ENCODE measurements around the gene DSE.

The DSE gene

GRCh38 chr6:116476002-116476678 lies 105.4 kb downstream of the DSE start:
- Histone ChIP-seq H3K36me3 (ENCODE audit: control insufficient read depth, insufficient read depth, low read length) (no peaks in the 10 kb centered on the region), H3K27me3 (ENCODE audit: control insufficient read depth, insufficient read depth, low read length) (no peaks in the 10 kb centered on the region), H3K9ac (ENCODE audit: low read length) (no peak overlapping the region), H3K9me3 (ENCODE audit: control insufficient read depth, insufficient read depth, low read depth, low read length) (no peaks in the 10 kb centered on the region), H3K27ac (ENCODE audit: low read depth, low read length) (no peak overlapping the region), H3K4me3 (ENCODE audit: low read depth, low read length) (no peak overlapping the region), H3K4me1 (ENCODE audit: control insufficient read depth, insufficient read depth, low read length) (no peaks in the 10 kb centered on the region)

GRCh38 chr6:116482780-116483179 lies 112.0 kb downstream of the DSE start:
- Histone ChIP-seq H3K27me3 (ENCODE audit: control insufficient read depth, insufficient read depth, low read length) (no peaks in the 10 kb centered on the region), H3K36me3 (ENCODE audit: control insufficient read depth, insufficient read depth, low read length) (no peaks in the 10 kb centered on the region), H3K4me3 (ENCODE audit: low read depth, low read length) (no peak overlapping the region), H3K9ac (ENCODE audit: low read length) (no peak overlapping the region), H3K9me3 (ENCODE audit: control insufficient read depth, insufficient read depth, low read depth, low read length) (no peaks in the 10 kb centered on the region), H3K27ac (ENCODE audit: low read depth, low read length) (no peak overlapping the region), H3K4me1 (ENCODE audit: control insufficient read depth, insufficient read depth, low read length) (no peaks in the 10 kb centered on the region)

GRCh38 chr6:116483616-116484015 lies 112.9 kb downstream of the DSE start:
- Histone ChIP-seq H3K4me1 (ENCODE audit: control insufficient read depth, insufficient read depth, low read length) (no peaks in the 10 kb centered on the region), H3K9me3 (ENCODE audit: control insufficient read depth, insufficient read depth, low read depth, low read length) (no peaks in the 10 kb centered on the region), H3K36me3 (ENCODE audit: control insufficient read depth, insufficient read depth, low read length) (no peaks in the 10 kb centered on the region), H3K27ac (ENCODE audit: low read depth, low read length) (no peak overlapping the region), H3K9ac (ENCODE audit: low read length) (no peak overlapping the region), H3K4me3 (ENCODE audit: low read depth, low read length) (no peak overlapping the region), H3K27me3 (ENCODE audit: control insufficient read depth, insufficient read depth, low read length) (no peaks in the 10 kb centered on the region)

DNA sequence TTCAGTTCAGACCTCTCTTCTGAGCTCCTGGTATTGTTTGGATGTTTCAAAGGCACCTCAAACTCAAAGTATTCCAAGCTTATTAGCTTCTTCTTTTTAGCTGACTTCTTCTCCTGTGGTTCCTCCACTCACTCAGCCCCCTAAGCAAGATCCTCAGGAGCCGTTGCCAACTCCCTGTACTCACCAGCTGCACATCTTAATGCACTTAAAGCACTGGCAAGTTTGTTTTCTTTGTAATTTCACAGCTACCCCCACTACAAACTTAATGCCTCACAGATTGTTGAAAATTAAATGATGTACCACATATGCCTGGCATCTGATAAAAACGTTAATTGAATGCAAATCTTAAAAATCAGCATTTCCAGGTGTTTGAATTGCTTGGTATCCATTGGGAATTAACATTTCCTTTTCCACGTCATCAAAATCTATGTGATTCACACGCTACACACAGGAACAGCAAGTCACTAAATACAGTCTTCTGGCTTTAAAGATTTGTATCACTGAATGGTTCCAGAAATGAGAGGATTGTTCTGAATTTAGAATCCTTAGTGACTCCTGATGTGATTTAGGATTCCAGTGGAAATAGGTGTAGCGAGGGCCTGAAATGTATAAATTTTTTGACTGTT lies 114.9 kb downstream of the DSE start:
- Histone ChIP-seq H3K36me3 (ENCODE audit: control insufficient read depth, insufficient read depth, low read length) (no peaks in the 10 kb centered on the region), H3K4me3 (ENCODE audit: low read depth, low read length) (no peak overlapping the region), H3K4me1 (ENCODE audit: control insufficient read depth, insufficient read depth, low read length) (no peaks in the 10 kb centered on the region), H3K9me3 (ENCODE audit: control insufficient read depth, insufficient read depth, low read depth, low read length) (no peaks in the 10 kb centered on the region), H3K27ac (ENCODE audit: low read depth, low read length) (no peak overlapping the region), H3K9ac (ENCODE audit: low read length) (no peak overlapping the region), H3K27me3 (ENCODE audit: control insufficient read depth, insufficient read depth, low read length) (no peaks in the 10 kb centered on the region)

DNA sequence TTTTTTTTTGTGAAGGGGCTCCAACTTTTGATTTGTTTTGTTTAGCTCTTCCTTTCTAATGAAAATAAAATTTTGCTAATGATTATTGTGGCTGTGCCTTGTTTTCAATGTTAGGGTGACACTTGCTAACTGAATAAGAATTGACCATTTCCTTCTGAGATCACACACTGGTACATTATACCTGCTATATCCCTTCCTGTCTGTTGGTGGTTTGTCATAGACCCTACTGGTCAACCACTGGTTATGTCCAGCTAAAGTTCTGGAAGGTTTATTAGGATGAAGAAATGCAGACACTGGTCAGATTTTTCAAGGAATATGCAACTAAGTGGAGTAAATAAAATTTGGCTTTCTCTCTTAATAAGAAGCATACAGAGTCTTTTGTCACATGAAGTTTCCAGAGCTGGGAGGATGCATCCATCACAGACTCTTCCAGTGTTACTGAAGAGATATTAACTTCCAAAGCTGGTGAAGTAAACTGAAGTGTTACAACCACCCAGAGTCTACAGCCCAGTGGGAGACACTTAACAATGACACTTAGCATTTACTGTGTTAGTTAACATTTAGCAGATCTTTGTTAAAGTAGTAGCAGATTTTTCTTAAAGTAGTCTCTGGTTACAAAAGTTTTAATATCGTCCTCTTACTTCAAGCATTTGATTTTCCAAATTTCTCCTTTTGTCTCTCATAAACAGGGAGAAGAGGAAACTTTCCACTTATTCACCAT lies 121.0 kb downstream of the DSE start:
- Histone ChIP-seq H3K9me3 (ENCODE audit: control insufficient read depth, insufficient read depth, low read depth, low read length) (no peaks in the 10 kb centered on the region), H3K36me3 (ENCODE audit: control insufficient read depth, insufficient read depth, low read length) (no peaks in the 10 kb centered on the region), H3K27me3 (ENCODE audit: control insufficient read depth, insufficient read depth, low read length) (no peaks in the 10 kb centered on the region), H3K9ac (ENCODE audit: low read length) (no peak overlapping the region), H3K27ac (ENCODE audit: low read depth, low read length) (no peak overlapping the region), H3K4me1 (ENCODE audit: control insufficient read depth, insufficient read depth, low read length) (no peaks in the 10 kb centered on the region), H3K4me3 (ENCODE audit: low read depth, low read length) (no peak overlapping the region)

DNA sequence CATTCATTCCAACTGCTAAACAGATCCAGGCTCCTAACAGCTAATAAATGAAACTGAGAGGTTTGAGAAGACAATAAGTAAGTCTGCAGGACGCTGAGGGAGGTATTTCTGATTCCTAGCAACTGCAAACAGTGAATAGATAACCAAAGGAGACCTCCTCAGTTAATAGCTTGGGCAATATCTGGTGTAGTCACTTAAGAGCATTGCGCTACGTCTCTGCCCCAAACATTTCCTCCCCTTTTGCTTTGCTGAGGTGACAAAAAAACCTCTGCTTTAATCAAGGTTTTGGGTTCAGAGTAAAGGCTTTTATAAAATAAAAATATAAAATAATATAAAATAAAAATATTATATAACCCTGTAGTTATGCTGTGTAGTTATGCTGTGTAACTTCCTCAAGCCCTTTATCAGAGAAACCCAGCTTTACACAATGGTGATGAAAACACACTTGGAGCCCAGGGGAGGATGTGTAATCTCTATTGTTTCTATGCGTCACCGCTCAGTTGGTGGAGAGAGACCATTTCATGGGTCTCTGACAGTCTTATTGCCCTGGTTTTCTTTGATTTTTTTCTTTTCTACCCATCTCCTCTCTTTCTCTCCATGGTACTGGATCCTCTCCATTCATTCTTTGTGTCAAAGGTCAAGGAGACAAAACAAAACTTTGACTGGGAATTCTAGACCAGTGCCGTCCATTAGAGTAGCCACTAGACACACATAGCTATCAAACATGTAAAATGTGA lies 121.8 kb downstream of the DSE start:
- Histone ChIP-seq H3K4me3 (ENCODE audit: low read depth, low read length) (no peak overlapping the region), H3K9ac (ENCODE audit: low read length) (no peak overlapping the region), H3K9me3 (ENCODE audit: control insufficient read depth, insufficient read depth, low read depth, low read length) (no peaks in the 10 kb centered on the region), H3K27me3 (ENCODE audit: control insufficient read depth, insufficient read depth, low read length) (no peaks in the 10 kb centered on the region), H3K27ac (ENCODE audit: low read depth, low read length) (no peak overlapping the region), H3K4me1 (ENCODE audit: control insufficient read depth, insufficient read depth, low read length) (no peaks in the 10 kb centered on the region), H3K36me3 (ENCODE audit: control insufficient read depth, insufficient read depth, low read length) (no peaks in the 10 kb centered on the region)
